GM18873 (cell line): ENCODE data around the gene DEAF1.
"Not testable (repeated sequence)": the region's sequence is repeated elsewhere in the genome, so short reads cannot be mapped to it uniquely, and the experiment has no call there.

Experiments
- ATAC-seq: cut with Tn5 transposase; IDR thresholded peaks from one replicate; pipeline ENCODE4 v1.9.1; 2021; ENCODE audit warnings: mild to moderate bottlenecking, moderate library complexity, moderate number of reproducible peaks; ENCODE audit not compliant: unreplicated experiment, low FRiP score

DEAF1 gene

GRCh38 chr11:702462-703461, 7.7 kb upstream of the DEAF1 start:
- no peak for ATAC-seq

- no peak for ATAC-seq
Observed at GRCh38 chr11:701741-702461, 6.9 kb upstream of the DEAF1 start.

GRCh38 chr11:699753-700152, 4.7 kb upstream of the DEAF1 start:
- no peak for ATAC-seq

- no peak for ATAC-seq
Observed at GRCh38 chr11:699116-699508, 4.1 kb upstream of the DEAF1 start.

GRCh38 chr11:698493-699115, 3.6 kb upstream of the DEAF1 start:
- no peak for ATAC-seq

GRCh38 chr11:697811-698311, 2.8 kb upstream of the DEAF1 start:
- no peak for ATAC-seq

- no peak for ATAC-seq
Observed at GRCh38 chr11:696955-697491, 2.0 kb upstream of the DEAF1 start.

- ATAC-seq = peak; percentile 70
Observed at GRCh38 chr11:695538-696248, 671 bp upstream of the DEAF1 start, which contains the start of gene TMEM80. TMEM80 (plus strand) TSS chr11:695816; CDS start chr11:695828, 12 bp downstream.

GRCh38 chr11:695288-695537, 191 bp upstream of the DEAF1 start:
- peak; percentile 85 for ATAC-seq

- no peak for ATAC-seq
Observed at GRCh38 chr11:693887-694562, 997 bp downstream of the DEAF1 start.

- no peak for ATAC-seq
Observed at GRCh38 chr11:693415-693831, 1.6 kb downstream of the DEAF1 start.

- ATAC-seq = no peak
Observed at GRCh38 chr11:692824-693414, 2.1 kb downstream of the DEAF1 start.

GRCh38 chr11:691710-692590, 3.1 kb downstream of the DEAF1 start:
- ATAC-seq = no peak

- ATAC-seq = no peak
Observed at GRCh38 chr11:690738-691633, 4.0 kb downstream of the DEAF1 start.

- not testable (repeated sequence) for ATAC-seq
Observed at GRCh38 chr11:690244-690643, 4.8 kb downstream of the DEAF1 start.

GRCh38 chr11:689625-690024, 5.4 kb downstream of the DEAF1 start:
- no peak for ATAC-seq

- ATAC-seq = no peak
Observed at GRCh38 chr11:688681-689080, 6.3 kb downstream of the DEAF1 start.
